PC-3 (cell line): ENCODE data around the gene DIP2B.

Experiments
- CTCF ChIP-seq: fragments of 300-600 bp; sonication (generic); conservative IDR thresholded peaks from 2 replicates; pipeline ENCODE4 v1.5.1; 2017; ENCODE audit warnings: antibody characterized with exemption, low read depth, mild to moderate bottlenecking, low read length
- EZH2 ChIP-seq: fragments of 300-600 bp; sonication (generic); IDR thresholded peaks from one replicate; pipeline ENCODE4 v1.6.1; 2017; ENCODE audit warnings: antibody characterized with exemption, mild to moderate bottlenecking, low read length; ENCODE audit not compliant: unreplicated experiment

GRCh38 chr12:50536831-50537537 lies 32.2 kb downstream of the DIP2B start:
- TF ChIP-seq CTCF = no peak
- no peak for TF ChIP-seq EZH2
